Suprapubic skin (tissue), 3 donors: Measurements from ENCODE around the gene C1orf21.

Experiments
- POLR2A ChIP-seq, 2 donors: fragments of 450-650 bp; IDR thresholded peaks; one replicate each; pipeline ENCODE4 v1.6.1; 2017; ENCODE audit warnings: antibody characterized with exemption in 2 of 2, mild to moderate bottlenecking in 2 of 2, moderate library complexity in 2 of 2
- TF ChIP-seq, protein P1 (sequence below), 2 donors: fragments of 200-600 bp in 1 of 2; fragments of 450-650 bp in 1 of 2; sonication (generic) in 1 of 2; IDR thresholded peaks; one replicate each; pipeline ENCODE4 v1.5.1; 2016 to 2019; ENCODE audit warnings: antibody characterized with exemption in 2 of 2, mild to moderate bottlenecking in 1 of 2, moderate library complexity in 1 of 2

DNA sequence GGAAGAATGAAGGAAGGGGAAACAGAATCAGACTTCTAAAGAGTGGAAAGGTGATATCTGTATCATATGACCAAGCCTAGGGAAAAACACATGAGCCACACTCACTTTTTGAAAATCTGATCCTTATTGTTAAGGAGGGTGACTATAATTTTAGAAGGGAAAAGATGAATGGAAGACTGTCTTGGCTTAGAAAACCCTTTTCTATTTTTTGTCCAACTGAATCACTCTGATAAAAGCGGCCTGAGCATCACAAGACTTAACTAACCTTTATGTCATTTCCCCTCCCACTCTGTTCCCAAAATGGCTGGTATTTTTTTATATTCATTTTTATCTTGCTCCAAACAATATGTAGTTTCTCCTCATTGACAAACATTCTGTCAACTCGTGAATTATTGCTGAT lies 169.8 kb downstream of the C1orf21 start:
- TF ChIP-seq, protein P1, sequence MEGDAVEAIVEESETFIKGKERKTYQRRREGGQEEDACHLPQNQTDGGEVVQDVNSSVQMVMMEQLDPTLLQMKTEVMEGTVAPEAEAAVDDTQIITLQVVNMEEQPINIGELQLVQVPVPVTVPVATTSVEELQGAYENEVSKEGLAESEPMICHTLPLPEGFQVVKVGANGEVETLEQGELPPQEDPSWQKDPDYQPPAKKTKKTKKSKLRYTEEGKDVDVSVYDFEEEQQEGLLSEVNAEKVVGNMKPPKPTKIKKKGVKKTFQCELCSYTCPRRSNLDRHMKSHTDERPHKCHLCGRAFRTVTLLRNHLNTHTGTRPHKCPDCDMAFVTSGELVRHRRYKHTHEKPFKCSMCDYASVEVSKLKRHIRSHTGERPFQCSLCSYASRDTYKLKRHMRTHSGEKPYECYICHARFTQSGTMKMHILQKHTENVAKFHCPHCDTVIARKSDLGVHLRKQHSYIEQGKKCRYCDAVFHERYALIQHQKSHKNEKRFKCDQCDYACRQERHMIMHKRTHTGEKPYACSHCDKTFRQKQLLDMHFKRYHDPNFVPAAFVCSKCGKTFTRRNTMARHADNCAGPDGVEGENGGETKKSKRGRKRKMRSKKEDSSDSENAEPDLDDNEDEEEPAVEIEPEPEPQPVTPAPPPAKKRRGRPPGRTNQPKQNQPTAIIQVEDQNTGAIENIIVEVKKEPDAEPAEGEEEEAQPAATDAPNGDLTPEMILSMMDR (IDR thresholded peaks at IDR 0.05): no peak
- no peak for TF ChIP-seq POLR2A (IDR thresholded peaks at IDR 0.05)
